Gastrocnemius medialis (tissue), 4 donors: Measurements from ENCODE around the gene AVEN.

Experiments used
- CTCF ChIP-seq, 5 experiments: fragments of 450-650 bp in 3 of 5; fragments of 200-600 bp in 2 of 5; sonication (generic) in 2 of 5; IDR thresholded peaks in 4 of 5; conservative IDR thresholded peaks in 1 of 5; 1 replicate in 4 of 5; 2 replicates in 1 of 5; pipeline ENCODE4 v1.5.1; 2016 to 2019; ENCODE audit warnings: antibody characterized with exemption in 5 of 5, mild to moderate bottlenecking in 3 of 5, moderate library complexity in 3 of 5
- POLR2A ChIP-seq, 2 donors: fragments of 450-650 bp; IDR thresholded peaks; one replicate each; pipeline ENCODE4 v1.6.1; 2017; ENCODE audit warnings: antibody characterized with exemption in 2 of 2, mild to moderate bottlenecking in 2 of 2, moderate library complexity in 2 of 2

- TF ChIP-seq CTCF (IDR thresholded peaks at IDR 0.05 in 4 of 5, conservative IDR thresholded peaks at IDR 0.05 in 1 of 5) (no peak), POLR2A (IDR thresholded peaks at IDR 0.05) (no peak)
These were observed 208.7 kb downstream of the AVEN start for GRCh38 chr15:33830351-33830750.
